ENCODE measurements around the gene PPP6R2.
"Not testable (repeated sequence)": the region's sequence is repeated elsewhere in the genome, so short reads cannot be mapped to it uniquely, and the experiment has no call there.

PPP6R2 gene

DNA sequence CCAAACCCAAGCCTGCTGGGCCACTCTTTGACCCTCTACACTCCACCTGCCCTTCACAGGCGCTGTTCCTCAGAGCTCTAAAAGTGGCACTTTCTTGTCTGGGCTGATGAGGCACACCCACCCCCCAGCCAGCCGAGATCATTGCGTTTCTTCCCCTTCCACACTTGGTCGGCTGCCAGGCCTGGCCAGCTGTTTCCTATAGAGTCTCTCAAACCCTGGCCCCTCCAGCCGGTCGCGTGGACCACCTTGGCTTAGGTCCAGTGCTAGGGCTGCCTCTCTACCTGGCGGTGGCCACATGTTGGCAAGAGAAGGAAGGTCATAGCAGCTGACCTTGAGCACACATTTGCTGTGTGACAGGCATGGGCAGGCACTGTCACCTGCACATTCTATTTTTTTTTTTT is 60.6 kb downstream of the PPP6R2 start:
- DNase-seq, result no peak

- DNase-seq, result no peak
Observed at GRCh38 chr22:50406416-50407170, 63.5 kb downstream of the PPP6R2 start.

GRCh38 chr22:50408311-50408710 is 65.2 kb downstream of the PPP6R2 start:
- DNase-seq, result no peak

DNA sequence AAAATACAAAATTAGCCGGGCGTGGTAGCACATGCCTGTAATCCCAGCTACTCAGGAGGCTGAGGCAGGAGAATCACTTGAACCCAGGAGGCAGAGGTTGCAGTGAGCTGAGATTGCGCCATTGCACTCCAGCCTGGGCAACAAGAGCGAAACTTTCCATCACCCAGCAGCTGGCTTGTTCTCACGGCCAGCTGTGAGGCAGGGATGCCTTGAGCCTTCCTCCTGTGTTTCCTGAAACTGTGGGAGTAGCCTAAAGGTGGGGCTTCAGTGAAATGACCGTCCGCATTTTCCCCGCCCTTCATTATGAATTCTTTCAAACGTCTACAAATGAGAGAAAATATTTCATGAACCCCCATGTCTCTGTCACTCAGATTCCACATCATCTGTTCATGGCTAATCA is 65.8 kb downstream of the PPP6R2 start:
- not testable (repeated sequence) for DNase-seq

GRCh38 chr22:50414476-50415248 is 71.5 kb downstream of the PPP6R2 start:
- DNase-seq, result no peak

GRCh38 chr22:50415426-50415825 is 72.3 kb downstream of the PPP6R2 start:
- no peak for DNase-seq

DNA sequence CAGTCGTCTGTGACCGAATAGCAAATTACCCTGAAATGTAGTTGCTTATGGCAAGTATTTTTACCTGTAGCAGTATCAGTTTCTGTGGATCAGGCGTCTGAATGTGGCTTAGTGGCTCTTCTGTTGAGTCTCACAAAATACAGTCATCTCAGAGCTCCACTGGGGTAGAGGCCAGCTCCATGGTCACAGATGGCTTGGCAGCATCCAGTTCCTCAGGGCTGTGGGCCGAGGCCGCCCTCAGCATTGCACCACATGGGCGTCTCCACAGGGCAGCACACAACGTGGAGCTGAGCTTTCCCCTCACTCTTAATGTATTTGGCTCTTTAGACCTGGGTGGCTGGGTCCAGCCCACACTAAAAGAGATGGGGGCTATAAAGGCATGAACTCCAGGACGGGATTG is 73.9 kb downstream of the PPP6R2 start:
- no peak for DNase-seq

DNA sequence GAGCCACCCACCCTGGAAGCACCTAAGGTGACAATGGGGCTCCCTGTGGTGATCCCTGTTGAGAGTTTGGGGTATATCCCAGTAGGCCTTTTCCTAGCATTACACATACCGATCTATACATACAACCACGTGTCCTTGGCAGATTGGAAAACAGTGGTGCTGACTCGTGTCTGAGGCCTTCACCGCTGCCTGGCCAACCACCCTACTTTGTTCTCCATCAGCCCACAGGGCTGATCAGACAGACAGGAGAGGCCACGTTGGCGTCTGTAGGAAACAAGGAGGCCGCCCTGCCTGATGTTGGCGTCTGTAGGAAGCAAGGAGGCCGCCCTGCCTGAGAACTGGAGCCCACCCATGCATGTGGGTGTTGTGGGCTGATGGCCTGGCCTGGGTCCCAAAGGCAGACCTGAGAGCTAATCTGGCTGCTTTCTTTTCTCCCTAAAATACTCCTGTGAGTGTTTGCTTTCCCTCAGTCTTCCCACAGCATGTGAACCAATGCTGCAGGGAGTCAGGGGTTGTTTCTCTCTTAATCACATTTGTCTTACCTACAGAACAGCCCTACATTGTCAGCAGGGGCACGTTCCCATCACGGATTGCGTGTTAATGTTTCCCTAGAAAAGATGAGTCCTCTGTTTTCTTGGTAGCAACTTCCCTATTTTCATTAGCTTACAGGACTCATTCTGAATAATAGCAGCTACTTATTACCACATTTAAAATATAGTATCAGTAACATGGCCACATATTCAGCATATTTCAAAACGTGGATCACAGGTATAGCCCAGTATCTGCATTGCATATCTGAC is 74.5 kb downstream of the PPP6R2 start:
- no peak for DNase-seq

DNA sequence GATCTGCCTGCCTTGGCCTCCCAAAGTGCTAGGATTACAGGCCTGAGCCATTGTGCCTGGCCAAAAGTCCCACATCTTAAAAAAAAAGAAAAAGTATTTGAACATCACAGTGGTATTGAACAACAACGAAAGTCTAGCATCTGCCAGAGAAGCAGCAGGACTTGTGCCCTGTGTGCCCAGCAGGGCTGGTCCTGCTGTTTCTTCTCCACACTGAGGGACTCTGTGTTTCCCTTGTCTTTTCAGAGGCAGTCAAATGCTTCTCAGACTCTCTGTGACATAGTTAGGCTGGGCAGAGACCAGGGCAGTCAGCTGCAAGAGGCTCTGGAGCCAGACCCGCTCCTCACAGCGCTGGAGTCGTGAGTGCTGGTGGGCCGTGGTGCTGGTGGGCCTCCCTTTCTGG is 75.5 kb downstream of the PPP6R2 start:
- no peak for DNase-seq

DNA sequence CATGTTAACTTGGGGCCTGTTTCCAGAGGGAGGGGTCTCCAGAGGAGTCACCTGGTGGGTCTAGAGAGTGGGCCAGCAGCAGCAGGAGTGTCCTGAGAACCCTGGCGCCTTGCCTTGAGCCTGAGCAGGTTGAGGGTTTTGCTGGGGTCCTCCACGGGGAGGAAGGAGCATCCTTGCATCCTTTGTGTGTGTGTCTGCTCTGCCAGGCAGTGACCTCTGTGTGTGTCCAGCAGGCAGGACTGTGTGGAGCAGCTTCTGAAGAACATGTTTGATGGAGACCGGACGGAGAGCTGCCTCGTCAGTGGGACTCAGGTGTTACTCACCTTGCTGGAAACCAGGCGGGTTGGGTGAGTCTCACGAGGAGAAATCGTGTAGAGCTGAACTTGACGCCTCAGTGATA is 76.0 kb downstream of the PPP6R2 start:
- no peak for DNase-seq

DNA sequence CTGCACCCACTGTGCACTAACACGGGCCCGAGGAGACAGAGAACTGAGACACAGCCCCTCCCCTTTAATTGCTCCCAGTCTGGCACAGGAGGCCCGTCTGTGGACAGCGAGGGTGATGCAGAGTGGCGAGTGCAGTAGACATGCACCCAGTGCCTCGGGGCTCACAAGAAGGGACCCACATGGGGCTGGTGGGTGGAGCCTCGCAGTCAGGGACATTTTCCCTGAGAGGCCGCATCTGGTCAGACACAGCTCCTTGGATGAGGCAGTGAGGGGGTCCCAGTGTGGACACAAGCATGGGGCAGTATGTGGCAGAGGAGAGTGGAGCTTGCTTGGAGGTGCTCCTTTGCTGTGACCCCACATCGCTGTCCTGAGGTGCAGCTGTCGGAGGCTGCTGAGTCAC is 76.9 kb downstream of the PPP6R2 start:
- DNase-seq, result no peak

GRCh38 chr22:50420581-50420980 is 77.5 kb downstream of the PPP6R2 start:
- no peak for DNase-seq

- DNase-seq, result no peak
Observed at GRCh38 chr22:50422046-50422445, 78.9 kb downstream of the PPP6R2 start.

- DNase-seq, result no peak
Observed at GRCh38 chr22:50422961-50423815, 80.1 kb downstream of the PPP6R2 start.

- no peak for DNase-seq
Observed at GRCh38 chr22:50423956-50424355, 80.8 kb downstream of the PPP6R2 start.

DNA sequence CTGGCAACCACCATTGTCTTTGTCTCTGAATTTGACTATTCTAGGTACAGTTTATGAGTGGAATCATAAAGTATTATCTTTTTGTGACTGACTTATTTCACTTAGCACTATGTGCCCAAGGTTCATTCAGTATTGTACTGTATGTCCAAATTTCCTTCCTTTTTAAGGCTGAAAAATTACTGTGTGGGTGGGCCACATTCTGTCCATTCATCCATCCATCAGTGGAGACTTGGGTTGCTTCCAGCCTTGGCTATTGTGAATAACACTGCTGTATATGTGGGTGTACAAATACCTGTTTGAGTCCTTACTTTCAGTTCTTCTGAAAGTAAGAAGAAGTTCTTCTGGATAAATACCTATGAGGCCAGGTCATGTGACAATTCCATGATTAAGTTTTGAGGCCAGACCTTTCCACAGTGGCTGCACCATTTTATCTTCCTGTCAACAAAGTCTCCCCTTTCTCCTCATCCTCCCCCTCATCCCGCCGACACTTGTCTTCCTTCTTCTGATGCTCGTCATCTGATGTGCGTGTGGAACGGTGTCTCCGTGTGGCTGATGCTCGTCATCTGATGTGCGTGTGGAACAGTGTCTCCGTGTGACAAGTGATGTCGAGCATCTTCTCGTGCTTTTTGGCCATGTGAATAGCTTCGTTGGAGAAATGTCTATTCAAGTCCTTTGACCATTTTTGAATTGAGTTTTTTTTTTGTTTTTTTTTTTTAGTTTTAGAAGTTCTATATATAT is 82.2 kb downstream of the PPP6R2 start:
- no peak for DNase-seq

DNA sequence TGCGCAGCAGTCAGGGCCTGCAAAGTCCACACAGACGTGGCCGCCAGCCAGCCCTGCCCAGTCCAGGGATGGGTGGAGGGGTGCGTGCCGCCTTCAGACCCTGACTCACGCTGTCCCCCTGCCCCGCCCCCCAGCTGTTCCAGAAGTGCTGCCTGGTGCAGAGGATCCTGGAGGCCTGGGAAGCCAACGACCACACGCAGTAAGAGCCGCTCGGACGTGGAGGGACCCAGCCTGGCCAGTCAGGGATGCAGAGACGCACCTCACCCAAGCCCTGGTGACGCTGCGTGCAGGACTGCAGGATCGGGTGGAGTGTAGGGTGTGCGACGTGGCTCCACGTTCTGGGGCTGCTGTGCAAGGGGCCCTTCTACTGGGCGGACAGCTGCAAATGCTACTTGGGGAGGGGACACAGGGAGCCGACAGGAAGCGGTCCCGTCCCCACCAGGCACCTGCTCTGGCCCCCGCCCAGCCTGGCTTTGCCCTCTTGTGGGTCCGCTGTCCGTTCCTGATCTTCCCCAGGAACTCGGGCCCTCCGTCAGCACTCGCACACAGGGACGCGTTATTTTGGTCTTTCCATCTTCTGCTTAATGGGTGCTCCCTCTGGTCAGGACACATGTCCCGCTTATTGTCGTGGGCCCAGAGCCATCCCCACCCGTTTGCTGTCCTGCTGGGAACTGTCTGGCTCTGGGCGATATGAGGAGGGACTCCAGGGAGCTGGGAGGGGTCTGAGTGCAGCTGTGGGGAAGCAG is 89.2 kb downstream of the PPP6R2 start:
- no peak for DNase-seq

GRCh38 chr22:50432877-50433510 is 89.9 kb downstream of the PPP6R2 start:
- not testable (repeated sequence) for DNase-seq

DNA sequence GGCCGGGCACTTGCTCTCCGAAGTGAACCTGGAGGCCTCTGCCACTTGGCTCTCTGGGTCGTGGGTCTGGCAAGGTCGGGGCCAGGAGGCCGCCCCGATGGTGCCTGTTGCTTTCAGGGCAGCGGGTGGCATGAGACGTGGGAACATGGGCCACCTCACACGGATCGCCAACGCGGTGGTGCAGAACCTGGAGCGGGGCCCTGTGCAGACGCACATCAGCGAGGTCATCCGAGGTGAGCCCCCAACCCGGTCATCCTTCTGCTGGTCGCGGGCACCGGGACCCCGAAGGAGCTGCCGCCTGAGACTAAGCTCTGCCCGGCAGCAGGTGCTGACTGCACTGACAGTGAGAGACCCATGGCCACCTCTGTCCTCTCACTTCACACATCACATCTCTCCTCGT is 91.7 kb downstream of the PPP6R2 start:
- no peak for DNase-seq

DNA sequence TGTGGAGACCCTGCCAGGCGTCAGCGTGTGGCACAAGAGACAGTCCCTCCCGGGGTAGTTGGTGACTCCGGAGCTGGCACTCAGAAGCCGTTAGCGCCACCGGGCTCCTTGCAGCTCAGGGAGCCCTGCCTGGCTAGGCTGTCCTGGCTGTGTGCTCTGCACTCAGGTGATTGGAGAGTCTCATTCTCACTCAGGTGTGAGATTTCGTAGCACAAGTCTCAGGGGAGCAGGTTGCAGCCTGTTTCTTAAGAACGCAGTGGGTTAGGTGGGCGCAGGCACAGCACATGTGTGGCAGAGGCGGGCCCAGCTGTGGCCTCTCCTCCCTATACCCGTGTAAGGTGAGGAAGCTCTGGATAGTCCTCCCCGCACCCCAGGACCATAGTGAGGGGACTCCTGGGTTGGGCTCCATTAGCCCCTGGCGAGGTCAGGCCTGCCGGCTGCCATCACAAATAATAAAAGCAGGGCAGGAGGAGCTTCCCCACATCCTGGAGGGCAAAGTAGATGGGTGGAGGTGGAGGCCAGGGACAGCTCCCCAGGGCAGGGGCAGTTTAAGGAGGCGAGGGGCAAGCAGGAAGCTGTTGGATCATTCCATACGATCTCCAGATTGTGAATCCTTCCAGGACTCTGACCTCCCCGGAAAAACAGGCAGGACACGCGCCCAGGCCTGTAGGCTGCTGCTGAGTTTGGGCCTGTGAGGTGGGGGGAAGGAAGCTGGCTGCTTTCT is 92.3 kb downstream of the PPP6R2 start:
- no peak for DNase-seq

All from NCI-H2107 (cell line).